Hepatic stellate cell (primary cell): ENCODE measurements around the gene ZNF507.
"Not testable (repeated sequence)": the region's sequence is repeated elsewhere in the genome, so short reads cannot be mapped to it uniquely, and the experiment has no call there.

Experiments used
- DNase-seq: peaks from one replicate; pipeline ENCODE4 v3.0.0; 2011; ENCODE audit warnings: low spot score

The ZNF507 gene

DNA sequence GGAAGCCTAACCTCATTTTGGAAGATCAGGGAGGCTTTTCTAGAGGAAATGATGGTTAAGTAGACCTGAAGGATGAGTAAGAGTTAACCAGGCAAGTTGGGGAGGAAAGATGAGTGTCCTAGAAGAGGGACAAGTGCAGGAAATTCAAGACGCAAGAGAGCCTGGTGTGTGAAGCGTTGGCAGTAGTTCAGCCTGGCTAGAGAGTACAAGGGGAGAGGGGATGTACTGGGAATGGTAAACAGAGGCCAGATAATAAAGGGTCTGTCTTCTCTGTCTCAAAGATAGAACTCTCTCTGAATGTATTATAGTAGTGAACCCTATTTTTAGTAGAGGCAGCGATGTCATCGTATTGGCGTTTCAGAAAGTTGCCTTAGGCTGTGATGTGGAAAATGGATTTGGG is 69.8 kb downstream of the ZNF507 start:
- DNase-seq = no peak

DNA sequence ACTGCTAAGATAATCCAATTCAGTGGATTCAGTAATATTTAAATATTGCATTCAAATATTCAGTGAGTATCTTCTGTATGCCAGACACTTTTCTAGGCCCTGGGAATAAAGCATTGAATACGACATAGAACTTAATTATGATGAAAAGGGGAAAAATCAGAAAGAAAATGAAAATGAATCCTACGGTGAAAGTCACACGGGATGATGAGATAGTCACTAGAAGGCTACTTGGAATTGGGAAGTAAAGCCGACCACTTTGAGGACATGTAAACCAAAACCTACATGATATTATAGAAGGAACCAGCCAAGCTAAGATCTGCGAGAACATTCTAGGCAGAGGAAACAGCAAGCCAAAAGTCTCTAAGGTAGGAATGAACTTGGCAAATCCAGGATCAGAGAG is 70.3 kb downstream of the ZNF507 start:
- DNase-seq = no peak

DNA sequence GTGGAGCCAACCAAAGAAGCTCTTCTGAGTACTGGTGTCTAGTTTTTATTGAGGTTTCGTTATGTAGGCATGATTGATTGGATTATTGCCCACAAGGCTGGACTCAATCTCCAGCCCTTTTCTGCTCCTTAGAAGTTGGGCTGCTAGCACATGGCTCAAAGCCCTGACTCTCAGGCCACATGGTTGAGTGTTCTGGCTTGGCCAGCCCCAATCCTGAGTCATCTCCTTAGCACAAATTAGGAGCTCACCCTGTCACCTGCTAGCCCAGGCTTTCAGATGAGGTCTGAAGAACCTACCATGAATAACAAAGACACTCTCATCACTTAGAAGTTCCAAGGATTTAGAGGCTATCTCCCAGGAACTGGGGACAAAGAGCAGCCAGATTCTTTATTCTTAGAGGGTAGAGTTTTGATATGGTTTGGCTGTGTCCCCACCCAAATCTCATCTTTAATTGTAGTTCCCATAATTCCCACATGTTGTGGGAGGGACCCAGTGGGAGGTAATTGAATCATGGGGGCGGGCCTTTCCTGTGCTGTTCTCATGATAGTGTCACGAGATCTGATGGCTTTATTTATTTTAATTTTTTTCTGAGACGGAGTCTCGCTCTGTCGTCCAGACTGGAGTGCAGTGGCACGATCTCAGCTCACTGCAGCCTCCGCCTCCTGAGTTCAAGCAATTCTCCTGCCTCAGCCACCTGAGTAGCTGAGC is 71.5 kb downstream of the ZNF507 start:
- no peak for DNase-seq

DNA sequence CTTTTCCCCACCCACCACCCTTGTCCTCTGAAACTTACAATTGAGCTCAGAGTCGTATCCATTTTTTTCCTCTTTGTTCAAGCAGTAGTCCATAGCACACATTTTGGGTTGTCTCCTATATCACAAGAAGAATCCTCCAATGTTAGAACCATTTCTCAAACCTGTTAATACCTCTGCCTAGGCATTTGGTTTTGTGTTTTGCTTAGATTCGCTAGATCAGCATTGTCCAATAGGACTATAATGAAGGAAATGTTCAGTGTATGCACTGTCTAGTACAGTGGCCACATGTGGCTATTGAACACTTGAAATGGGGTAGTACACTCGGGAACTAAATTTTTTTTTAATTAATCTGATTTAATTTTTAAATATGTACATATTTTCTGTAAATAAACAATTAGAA is 72.7 kb downstream of the ZNF507 start:
- no peak for DNase-seq

DNA sequence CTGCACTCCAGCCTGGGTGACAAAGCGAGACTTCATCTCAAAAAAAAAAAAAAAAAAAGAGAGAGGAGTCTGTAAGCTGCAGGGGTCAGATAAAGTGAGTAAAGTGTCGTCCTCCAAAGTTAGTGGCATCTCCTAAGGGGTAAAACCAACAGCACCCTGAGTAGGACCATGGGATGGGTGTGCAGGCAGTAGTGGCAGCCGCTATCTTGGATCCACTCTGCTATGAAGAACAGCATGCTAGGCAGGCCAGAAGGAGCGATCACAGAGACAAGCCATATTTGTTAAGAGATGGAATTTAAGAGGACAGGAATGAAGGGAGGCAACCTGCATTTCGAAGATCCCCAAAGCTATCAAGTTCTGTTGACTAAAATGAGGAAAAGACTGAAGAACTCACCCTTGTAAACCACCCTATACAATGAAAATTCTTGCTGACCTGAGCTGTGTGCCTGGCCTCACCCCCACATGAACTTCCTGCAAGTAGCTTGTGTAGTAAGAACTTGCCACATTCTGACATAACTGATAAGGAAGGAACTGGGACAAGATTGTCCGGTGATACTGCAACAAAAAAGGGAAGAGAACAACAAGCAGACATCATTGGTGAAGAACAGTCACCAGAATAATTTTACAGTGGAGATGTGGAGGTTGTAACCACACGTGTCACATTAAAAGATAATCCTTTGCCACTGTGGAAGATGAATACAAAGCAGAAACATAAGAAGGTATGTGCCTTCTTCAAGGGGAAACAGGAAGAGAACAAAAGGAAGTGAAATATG is 76.4 kb downstream of the ZNF507 start:
- DNase-seq = no peak

- DNase-seq = no peak
Measured at GRCh38 chr19:32422435-32422834, 77.0 kb downstream of the ZNF507 start.

DNA sequence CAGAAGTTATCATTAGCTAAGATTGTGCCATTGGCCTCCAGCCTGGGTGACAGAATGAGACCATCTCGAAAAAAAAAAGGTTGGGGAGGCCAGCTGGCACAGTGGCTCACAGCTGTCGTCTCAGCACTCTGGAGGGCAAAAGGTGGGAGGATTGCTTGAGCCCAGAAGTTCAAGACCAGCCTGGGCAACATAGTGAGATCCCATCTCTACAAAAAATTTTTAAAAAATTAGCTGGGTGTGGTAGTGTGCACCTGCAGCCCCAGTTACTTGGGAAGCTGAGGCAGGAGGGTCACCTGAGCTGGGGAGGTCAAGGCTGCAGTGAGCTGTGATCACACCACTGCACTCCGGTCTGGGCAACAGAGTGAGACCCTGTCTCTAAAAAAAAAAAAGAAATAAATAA is 78.5 kb downstream of the ZNF507 start:
- DNase-seq = not testable (repeated sequence)

GRCh38 chr19:32427536-32427935 is 82.1 kb downstream of the ZNF507 start:
- DNase-seq = no peak

GRCh38 chr19:32436692-32437091 is 91.3 kb downstream of the ZNF507 start:
- no peak for DNase-seq

DNA sequence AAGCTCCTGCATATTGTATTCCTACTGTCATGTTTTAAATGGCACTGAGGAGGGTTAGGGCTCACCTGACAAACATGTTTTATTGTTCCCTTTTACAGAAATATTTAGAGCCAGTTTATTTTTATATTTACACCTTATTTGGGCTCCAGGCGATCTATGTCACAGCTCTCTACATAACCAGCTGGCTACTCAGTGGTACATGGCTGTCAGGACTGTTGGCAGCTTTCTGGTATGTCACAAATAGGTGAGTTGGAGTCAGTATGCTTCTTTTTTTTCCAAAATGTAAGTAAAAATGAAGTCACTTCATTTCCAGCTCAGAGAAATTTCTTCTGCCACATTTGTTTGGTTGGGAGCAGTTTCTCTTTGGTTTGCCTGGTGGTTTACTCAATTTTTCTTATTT is 91.7 kb downstream of the ZNF507 start:
- no peak for DNase-seq
